ENCODE data around the gene RPAIN.

Gene RPAIN

GRCh38 chr17:5381542-5381941 is 38.4 kb upstream of the RPAIN start:
- Histone ChIP-seq H3K4me1 (ENCODE audit: control insufficient read depth, low read length) (no peaks in the 10 kb centered on the region), H3K4me3 (ENCODE audit: low read length) (no peak overlapping the region), H3K9me3 (ENCODE audit: control insufficient read depth, insufficient read depth, low read length) (no peaks in the 10 kb centered on the region), H3F3A (ENCODE audit: control insufficient read depth, insufficient read depth) (peaks cover 63% of the 10 kb centered on the region), H3K4me2 (ENCODE audit: low read length) (no peak overlapping the region), H4K20me1 (ENCODE audit: control insufficient read depth, insufficient read depth, low read depth, low read length) (no peaks in the 10 kb centered on the region), H3K27ac (ENCODE audit: low read depth, low read length) (no peak overlapping the region), H3K27me3 (ENCODE audit: control insufficient read depth, low read length) (no peaks in the 10 kb centered on the region), H3K79me2 (ENCODE audit: control insufficient read depth, low read length) (no peaks in the 10 kb centered on the region), H3K9me2 (replicated peaks; ENCODE audit: control insufficient read depth, low read length) (no peaks in the 10 kb centered on the region), H3K36me3 (ENCODE audit: control insufficient read depth, low read length) (peaks cover 97% of the 10 kb centered on the region)
- TF ChIP-seq EZH2phosphoT487 (IDR thresholded peaks at IDR 0.05; ENCODE audit: borderline replicate concordance, low read length) = no peak
- TF ChIP-seq CTCF (IDR thresholded peaks at IDR 0.05; ENCODE audit: low read depth, low read length, poor library complexity, severe bottlenecking) = no peak

- H4K20me1 ChIP-seq (ENCODE audit: control insufficient read depth, insufficient read depth, low read depth, low read length) = 0 out of 2 replicates have a peak, but pooled peaks cover 3% of the 10 kb centered on the region
- TF ChIP-seq EZH2phosphoT487 (IDR thresholded peaks at IDR 0.05; ENCODE audit: borderline replicate concordance, low read length) (no peak), CTCF (IDR thresholded peaks at IDR 0.05; ENCODE audit: low read depth, low read length, poor library complexity, severe bottlenecking) (no peak)
- H3K4me2 ChIP-seq (ENCODE audit: low read length) = no peak overlapping the region
- H3K79me2 ChIP-seq (ENCODE audit: control insufficient read depth, low read length) = no peaks in the 10 kb centered on the region
- peaks cover 91% of the 10 kb centered on the region for H3K36me3 ChIP-seq (ENCODE audit: control insufficient read depth, low read length)
- H3F3A ChIP-seq (ENCODE audit: control insufficient read depth, insufficient read depth) = peaks cover 10% of the 10 kb centered on the region; the same call in 1 of the 2 replicates
- no peak overlapping the region for H3K27ac ChIP-seq (ENCODE audit: low read depth, low read length)
- H3K4me3 ChIP-seq (ENCODE audit: low read length) = no peak overlapping the region
- peaks cover 12% of the 10 kb centered on the region for H3K4me1 ChIP-seq (ENCODE audit: control insufficient read depth, low read length)
- H3K27me3 ChIP-seq (ENCODE audit: control insufficient read depth, low read length) = no peaks in the 10 kb centered on the region
- no peaks in the 10 kb centered on the region for H3K9me2 ChIP-seq (replicated peaks; ENCODE audit: control insufficient read depth, low read length)
- no peaks in the 10 kb centered on the region for H3K9me3 ChIP-seq (ENCODE audit: control insufficient read depth, insufficient read depth, low read length)
Measured at GRCh38 chr17:5391678-5392077, 28.3 kb upstream of the RPAIN start.

GRCh38 chr17:5396612-5397011 is 23.4 kb upstream of the RPAIN start:
- H3F3A ChIP-seq (ENCODE audit: control insufficient read depth, insufficient read depth) = no peaks in the 10 kb centered on the region
- no peaks in the 10 kb centered on the region for H3K9me3 ChIP-seq (ENCODE audit: control insufficient read depth, insufficient read depth, low read length)
- no peak overlapping the region for H3K27ac ChIP-seq (ENCODE audit: low read depth, low read length)
- H3K36me3 ChIP-seq (ENCODE audit: control insufficient read depth, low read length) = peaks cover 88% of the 10 kb centered on the region
- H3K4me2 ChIP-seq (ENCODE audit: low read length) = no peak overlapping the region
- TF ChIP-seq EZH2phosphoT487 (IDR thresholded peaks at IDR 0.05; ENCODE audit: borderline replicate concordance, low read length) = no peak
- no peaks in the 10 kb centered on the region for H3K27me3 ChIP-seq (ENCODE audit: control insufficient read depth, low read length)
- no peak overlapping the region for H3K4me3 ChIP-seq (ENCODE audit: low read length)
- no peaks in the 10 kb centered on the region for H3K9me2 ChIP-seq (replicated peaks; ENCODE audit: control insufficient read depth, low read length)
- no peaks in the 10 kb centered on the region for H4K20me1 ChIP-seq (ENCODE audit: control insufficient read depth, insufficient read depth, low read depth, low read length)
- peaks cover under 1% of the 10 kb centered on the region for H3K79me2 ChIP-seq (ENCODE audit: control insufficient read depth, low read length)
- H3K4me1 ChIP-seq (ENCODE audit: control insufficient read depth, low read length) = no peaks in the 10 kb centered on the region

GRCh38 chr17:5399767-5400166 is 20.2 kb upstream of the RPAIN start:
- H3K4me1 ChIP-seq (ENCODE audit: control insufficient read depth, low read length) = no peaks in the 10 kb centered on the region
- no peaks in the 10 kb centered on the region; the same call in 1 of the 2 replicates for H4K20me1 ChIP-seq (ENCODE audit: control insufficient read depth, insufficient read depth, low read depth, low read length)
- H3K27me3 ChIP-seq (ENCODE audit: control insufficient read depth, low read length) = no peaks in the 10 kb centered on the region
- H3K9me2 ChIP-seq (replicated peaks; ENCODE audit: control insufficient read depth, low read length) = no peaks in the 10 kb centered on the region
- TF ChIP-seq CTCF (IDR thresholded peaks at IDR 0.05; ENCODE audit: low read depth, low read length, poor library complexity, severe bottlenecking) (no peak), EZH2phosphoT487 (IDR thresholded peaks at IDR 0.05; ENCODE audit: borderline replicate concordance, low read length) (no peak)
- H3K79me2 ChIP-seq (ENCODE audit: control insufficient read depth, low read length) = peaks cover 20% of the 10 kb centered on the region
- no peak overlapping the region for H3K4me3 ChIP-seq (ENCODE audit: low read length)
- H3F3A ChIP-seq (ENCODE audit: control insufficient read depth, insufficient read depth) = no peaks in the 10 kb centered on the region
- peaks cover 87% of the 10 kb centered on the region for H3K36me3 ChIP-seq (ENCODE audit: control insufficient read depth, low read length)
- no peak overlapping the region for H3K4me2 ChIP-seq (ENCODE audit: low read length)
- H3K27ac ChIP-seq (ENCODE audit: low read depth, low read length) = no peak overlapping the region
- no peaks in the 10 kb centered on the region for H3K9me3 ChIP-seq (ENCODE audit: control insufficient read depth, insufficient read depth, low read length)
